H9 (cell line): ENCODE measurements around the gene C11orf86. TPM values are rescaled to one million over a fixed set of nuclear protein-coding genes. Genes with fewer than 3 reads are reported as not detected.

Experiments used
- DNase-seq: peaks from one replicate; pipeline ENCODE4 v3.0.0-alpha.2; 2017
- H2AFZ ChIP-seq: one replicate; pipeline ENCODE4 v1.6.1; 2013; ENCODE audit warnings: mild to moderate bottlenecking, low read length, control low read depth, moderate library complexity
- H2AK5ac ChIP-seq: 2 replicates; pipeline ENCODE4 v1.6.1; 2013; ENCODE audit warnings: low read length, control low read depth, mixed read lengths; ENCODE audit not compliant: insufficient read length
- H2BK120ac ChIP-seq: one replicate; pipeline ENCODE4 v1.6.1; 2013; ENCODE audit warnings: low read depth, mild to moderate bottlenecking, low read length, control low read depth, inconsistent platforms; ENCODE audit not compliant: poor library complexity, severe bottlenecking
- H2BK12ac ChIP-seq: 2 replicates; pipeline ENCODE4 v1.6.1; 2013; ENCODE audit warnings: low read length, control low read depth, mixed read lengths, low read depth; ENCODE audit not compliant: insufficient read length
- H2BK15ac ChIP-seq: 2 replicates; pipeline ENCODE4 v1.6.1; 2013; ENCODE audit warnings: low read depth, low read length, control low read depth
- H2BK20ac ChIP-seq: one replicate; pipeline ENCODE4 v1.6.1; 2013; ENCODE audit warnings: low read depth, mild to moderate bottlenecking, low read length, control low read depth, inconsistent platforms; ENCODE audit not compliant: poor library complexity, severe bottlenecking
- H2BK5ac ChIP-seq: 2 replicates; pipeline ENCODE4 v1.6.1; 2013; ENCODE audit warnings: low read length, control low read depth, mixed read lengths; ENCODE audit not compliant: insufficient read length
- H3K14ac ChIP-seq: 2 replicates; pipeline ENCODE4 v1.6.1; 2013; ENCODE audit warnings: low read length, control low read depth; ENCODE audit not compliant: insufficient read depth
- H3K18ac ChIP-seq: 2 replicates; pipeline ENCODE4 v1.6.1; 2013; ENCODE audit warnings: low read depth, mild to moderate bottlenecking, mixed read lengths, low read length, control low read depth; ENCODE audit not compliant: insufficient read length
- H3K23ac ChIP-seq: 2 replicates; pipeline ENCODE4 v1.6.1; 2013; ENCODE audit warnings: low read length, control low read depth, mixed read lengths, low read depth; ENCODE audit not compliant: insufficient read length
- H3K23me2 ChIP-seq: 2 replicates; pipeline ENCODE4 v1.6.1; 2013; ENCODE audit warnings: low read depth, mild to moderate bottlenecking, mixed read lengths, low read length, control low read depth; ENCODE audit not compliant: insufficient read length, poor library complexity, severe bottlenecking
- H3K27ac ChIP-seq: 2 replicates; pipeline ENCODE4 v1.5.1; 2013; ENCODE audit warnings: low read length, control low read depth, mixed read lengths, low read depth; ENCODE audit not compliant: insufficient read length
- H3K27me3 ChIP-seq: 2 replicates; pipeline ENCODE4 v1.6.1; 2013; ENCODE audit warnings: low read length, control low read depth, inconsistent platforms; ENCODE audit not compliant: insufficient read depth
- H3K4ac ChIP-seq: 2 replicates; pipeline ENCODE4 v1.6.1; 2013; ENCODE audit warnings: low read depth, mild to moderate bottlenecking, control low read depth, inconsistent platforms, low read length, moderate library complexity
- H3K4me1 ChIP-seq: 2 replicates; pipeline ENCODE4 v1.6.1; 2013; ENCODE audit warnings: low read length, control low read depth, inconsistent platforms; ENCODE audit not compliant: insufficient read depth
- H3K4me2 ChIP-seq: 2 replicates; pipeline ENCODE4 v1.6.1; 2013; ENCODE audit warnings: low read length, control low read depth, mixed read lengths; ENCODE audit not compliant: insufficient read length, insufficient read depth
- H3K56ac ChIP-seq: 2 replicates; pipeline ENCODE4 v1.6.1; 2013; ENCODE audit warnings: low read depth, mild to moderate bottlenecking, mixed read lengths, low read length, control low read depth; ENCODE audit not compliant: insufficient read length
- H3K79me1 ChIP-seq: 2 replicates; pipeline ENCODE4 v1.6.1; 2013; ENCODE audit warnings: low read depth, mild to moderate bottlenecking, moderate library complexity, low read length, control low read depth, inconsistent platforms; ENCODE audit not compliant: insufficient read depth, poor library complexity, severe bottlenecking
- H3K79me2 ChIP-seq: 2 replicates; pipeline ENCODE4 v1.6.1; 2013; ENCODE audit warnings: low read length, control low read depth, inconsistent platforms; ENCODE audit not compliant: insufficient read depth
- H3K9ac ChIP-seq: 2 replicates; pipeline ENCODE4 v1.6.1; 2013; ENCODE audit warnings: low read length, control low read depth, mixed read lengths; ENCODE audit not compliant: insufficient read length; ENCODE audit errors: extremely low read depth
- H3K9me3 ChIP-seq: one replicate; pipeline ENCODE4 v1.6.1; 2013; ENCODE audit warnings: low read depth, low read length, inconsistent platforms; ENCODE audit not compliant: control insufficient read depth
- H3T11ph ChIP-seq: one replicate; pipeline ENCODE4 v1.6.1; 2013; ENCODE audit warnings: mild to moderate bottlenecking, low read length, control low read depth, inconsistent platforms
- H4K20me1 ChIP-seq: one replicate; pipeline ENCODE4 v1.6.1; 2013; ENCODE audit not compliant: control insufficient read depth, insufficient read length, insufficient read depth
- H4K5ac ChIP-seq: 2 replicates; pipeline ENCODE4 v1.6.1; 2013; ENCODE audit warnings: low read depth, mild to moderate bottlenecking, mixed read lengths, low read length, control low read depth; ENCODE audit not compliant: insufficient read length
- H4K8ac ChIP-seq: replicated peaks from 2 replicates; pipeline ENCODE4 v1.6.1; 2013; ENCODE audit warnings: low read length, control low read depth, mixed read lengths, low read depth; ENCODE audit not compliant: insufficient read length
- H4K91ac ChIP-seq: 2 replicates; pipeline ENCODE4 v1.6.1; 2013; ENCODE audit warnings: low read depth, mild to moderate bottlenecking, moderate library complexity, mixed read lengths, low read length, control low read depth; ENCODE audit not compliant: insufficient read length
- H3K27ac Mint-ChIP-seq, 3 experiments: 2 replicates in 2 of 3; 3 replicates in 1 of 3; pipeline ENCODE4 v1.8.0; 2020 to 2021; ENCODE audit warnings: mixed read lengths in 3 of 3, mild to moderate bottlenecking in 1 of 3, moderate library complexity in 1 of 3
- H3K27me3 Mint-ChIP-seq: 2 replicates; pipeline ENCODE4 v1.8.0; 2021; ENCODE audit warnings: low read depth, mild to moderate bottlenecking, moderate library complexity, mixed read lengths
- H3K36me3 Mint-ChIP-seq, 3 experiments: 2 replicates in 2 of 3; 3 replicates in 1 of 3; pipeline ENCODE4 v1.8.0; 2020 to 2021; ENCODE audit warnings: low read depth in 3 of 3, mixed read lengths in 3 of 3; ENCODE audit not compliant: insufficient read depth in 1 of 3
- H3K4me1 Mint-ChIP-seq, 2 experiments: 2 replicates each; pipeline ENCODE4 v1.8.0; 2020; ENCODE audit warnings: mixed read lengths in 2 of 2
- H3K4me3 Mint-ChIP-seq, 2 experiments: 2 replicates in 1 of 2; 3 replicates in 1 of 2; pipeline ENCODE4 v1.8.0; 2020 to 2021; ENCODE audit warnings: mild to moderate bottlenecking in 2 of 2, mixed read lengths in 2 of 2, moderate library complexity in 1 of 2
- H3K9me3 Mint-ChIP-seq, 2 experiments: 2 replicates in 1 of 2; 3 replicates in 1 of 2; pipeline ENCODE4 v1.8.0; 2020; ENCODE audit warnings: mild to moderate bottlenecking in 2 of 2, mixed read lengths in 2 of 2, moderate library complexity in 1 of 2
- CTCF ChIP-seq: fragments of 200-600 bp; sonication (generic); conservative IDR thresholded peaks from 3 replicates; pipeline ENCODE4 v1.8.0; 2021; ENCODE audit warnings: antibody characterized with exemption, mild to moderate bottlenecking
- WGBS: extraction: QIAGEN DNeasy Blood & Tissue Kit; methylation state at CpG from one replicate; pipeline ENCODE4 v1.1.7; 2013; ENCODE audit warnings: missing lambda C conversion rate, low lambda C conversion rate, mixed read lengths; ENCODE audit not compliant: insufficient read length; ENCODE audit errors: extremely low coverage; 5-methylcytosine and 5-hydroxymethylcytosine counted together
- total RNA-seq: library from RNA; stranded (reverse); gene quantifications from 2 replicates; pipeline ENCODE4 v1.2.1, GENCODE V29; 2021

The C11orf86 gene
- total RNA-seq, 1 experiment from 2014 or later: not detected

GRCh38 chr11:66956689-66957290, 18.3 kb upstream of the C11orf86 start:
- Histone ChIP-seq H3K23me2 (no peaks in the 10 kb centered on the region), H2AFZ (no peak overlapping the region), H4K20me1 (no peaks in the 10 kb centered on the region), H3K79me1 (no peaks in the 10 kb centered on the region), H2AK5ac (no peak overlapping the region), H2BK20ac (no peak overlapping the region), H2BK15ac (no peak overlapping the region), H3K4me2 (peak overlapping the region; percentile 63), H3K14ac (no peak overlapping the region), H3K27ac (no peak overlapping the region), H3K18ac (no peak overlapping the region), H3K23ac (no peak overlapping the region), H3K4ac (no peak overlapping the region), H2BK5ac (no peak overlapping the region), H3T11ph (no peak overlapping the region), H4K91ac (no peak overlapping the region), H3K4me1 (no peaks in the 10 kb centered on the region; the same call in 1 of the 2 replicates), H3K9me3 (no peaks in the 10 kb centered on the region), H3K9ac (peak overlapping the region; percentile 20), H3K56ac (no peak overlapping the region), H2BK120ac (no peak overlapping the region), H3K27me3 (no peaks in the 10 kb centered on the region), H3K79me2 (no peaks in the 10 kb centered on the region), H4K5ac (no peak overlapping the region), H4K8ac (no peak overlapping the region), H2BK12ac (no peak overlapping the region)
- no peaks in the 10 kb centered on the region for H3K9me3 Mint-ChIP-seq
- peaks cover 14% of the 10 kb centered on the region for H3K27me3 Mint-ChIP-seq
- no CpG with 5 or more reads among the region's 7 CpGs for WGBS
- H3K27ac Mint-ChIP-seq: peak overlapping the region; percentile 0 to 69 (median 29); a peak in 4 of 7 replicates
- peaks cover 0 to 14% (median 11%) of the 10 kb centered on the region in 3 experiments; a peak in 6 of 7 replicates for H3K36me3 Mint-ChIP-seq
- H3K4me3 Mint-ChIP-seq: peak overlapping the region; percentile 79 to 88
- TF ChIP-seq CTCF: peak; percentile 17; the same call in 1 of the 3 replicates
- DNase-seq: peak; percentile 47
- peaks cover 35 to 38% of the 10 kb centered on the region in 2 experiments for H3K4me1 Mint-ChIP-seq
